Mesenteric fat pad (tissue), 1 donor: ENCODE measurements around the gene KRTDAP. TPM values are rescaled to one million over a fixed set of nuclear protein-coding genes. Genes with fewer than 3 reads are reported as not detected.

Experiments used
- DNase-seq: peaks from one replicate; pipeline ENCODE4 v3.0.0-alpha.2; 2020; ENCODE audit warnings: low spot score
- total RNA-seq: library from RNA; stranded (reverse); fragmentation: NEBNext Ultra II Directional; extraction: Animal tissue kit (Norgen Biotek cat#: 25700); gene quantifications from one replicate; pipeline ENCODE4 v1.2.1, GENCODE V29; 2021
- donor health status: DM: yes; HTN: yes; CAD: no.

KRTDAP gene
- total RNA-seq, 1 donor from 2014 or later, result not detected

- DNase-seq, result no peak
Observed at GRCh38 chr19:35455616-35456201, 34.6 kb downstream of the KRTDAP start.

GRCh38 chr19:35454663-35455062 lies 35.6 kb downstream of the KRTDAP start:
- DNase-seq, result no peak

GRCh38 chr19:35451338-35452096 lies 38.7 kb downstream of the KRTDAP start:
- DNase-seq, result no peak

- DNase-seq, result no peak
Observed at GRCh38 chr19:35449359-35450043, 40.8 kb downstream of the KRTDAP start.

GRCh38 chr19:35447606-35448469 lies 42.4 kb downstream of the KRTDAP start, which contains the start of gene FFAR2:
Gene FFAR2, plus strand, starts transcription at chr19:35448257. Its CDS starts 1,458 bp downstream, at chr19:35449715.
- no peak for DNase-seq

- DNase-seq, result no peak
Observed at GRCh38 chr19:35445826-35446593, 44.3 kb downstream of the KRTDAP start.

GRCh38 chr19:35444735-35445134 lies 45.5 kb downstream of the KRTDAP start:
- DNase-seq, result no peak

GRCh38 chr19:35442091-35442490 lies 48.2 kb downstream of the KRTDAP start:
- no peak for DNase-seq

GRCh38 chr19:35439921-35440320 lies 50.3 kb downstream of the KRTDAP start:
- no peak for DNase-seq

- DNase-seq, result no peak
Observed at GRCh38 chr19:35438527-35438926, 51.7 kb downstream of the KRTDAP start.

- DNase-seq, result no peak
Observed at GRCh38 chr19:35438096-35438495, 52.2 kb downstream of the KRTDAP start.

GRCh38 chr19:35437406-35437951 lies 52.8 kb downstream of the KRTDAP start:
- DNase-seq, result no peak

Other genes starting within 250 kb of the KRTDAP start
- gene LSR, start 241.5 kb downstream of the KRTDAP start, total RNA-seq, result 8.1 TPM
- 110 TPM for gene USF2, start 221.5 kb downstream of the KRTDAP start, total RNA-seq
- gene HAMP, start 207.9 kb downstream of the KRTDAP start, total RNA-seq, result not detected
- not detected for gene MAG, start 198.3 kb downstream of the KRTDAP start, total RNA-seq
- 1.3 TPM for gene CD22, start 161.3 kb downstream of the KRTDAP start, total RNA-seq
- not detected for gene FFAR1, start 142.6 kb downstream of the KRTDAP start, total RNA-seq
- gene FFAR3, start 132.0 kb downstream of the KRTDAP start, total RNA-seq, result 1.4 TPM
- gene GPR42, start 119.4 kb downstream of the KRTDAP start, total RNA-seq, result 0.87 TPM
- 2.4 TPM for gene FFAR2, start 42.2 kb downstream of the KRTDAP start, total RNA-seq
- 3.1 TPM for gene DMKN, start 23.2 kb upstream of the KRTDAP start, total RNA-seq
- not detected for gene SBSN, start 37.8 kb upstream of the KRTDAP start, total RNA-seq
- not detected for gene GAPDHS, start 43.0 kb upstream of the KRTDAP start, total RNA-seq
- gene TMEM147, start 55.2 kb upstream of the KRTDAP start, total RNA-seq, result 86.8 TPM
- not detected for gene ATP4A, start 73.2 kb upstream of the KRTDAP start, total RNA-seq
- not detected for gene PMIS2, start 95.7 kb upstream of the KRTDAP start, total RNA-seq
- gene HAUS5, start 122.3 kb upstream of the KRTDAP start, total RNA-seq, result 6.4 TPM
- 63.9 TPM for gene RBM42, start 138.6 kb upstream of the KRTDAP start, total RNA-seq
- 0.74 TPM for gene ETV2, start 151.3 kb upstream of the KRTDAP start, total RNA-seq
- gene COX6B1, start 157.9 kb upstream of the KRTDAP start, total RNA-seq, result 362 TPM
- 0.45 TPM for gene UPK1A, start 176.1 kb upstream of the KRTDAP start, total RNA-seq
- not detected for gene ZBTB32, start 214.1 kb upstream of the KRTDAP start, total RNA-seq
- gene KMT2B, start 227.5 kb upstream of the KRTDAP start, total RNA-seq, result 33.5 TPM